GM18505 (cell line): ENCODE results near the gene EXOSC5.
A peak's percentile ranks its signal among the peaks of the same experiment; 100 is the strongest.
"Not testable (repeated sequence)": the region's sequence is repeated elsewhere in the genome, so short reads cannot be mapped to it uniquely, and the experiment has no call there.

Experiments used
- ATAC-seq: cut with Tn5 transposase; IDR thresholded peaks from one replicate; pipeline ENCODE4 v1.9.1; 2021; ENCODE audit not compliant: unreplicated experiment
- POLR2A ChIP-seq: IDR thresholded peaks from 4 replicates; pipeline ENCODE4 v1.6.1; 2011; ENCODE audit warnings: borderline replicate concordance; ENCODE audit not compliant: insufficient read depth, insufficient read length; ENCODE audit errors: extremely low read depth

The EXOSC5 gene

GRCh38 chr19:41377977-41378709 lies 19.0 kb downstream of the EXOSC5 start:
- TF ChIP-seq POLR2A: no peak
- peak; percentile 56 for ATAC-seq

- no peak for TF ChIP-seq POLR2A
- ATAC-seq: no peak
Observed at GRCh38 chr19:41376998-41377365, 20.2 kb downstream of the EXOSC5 start.

DNA sequence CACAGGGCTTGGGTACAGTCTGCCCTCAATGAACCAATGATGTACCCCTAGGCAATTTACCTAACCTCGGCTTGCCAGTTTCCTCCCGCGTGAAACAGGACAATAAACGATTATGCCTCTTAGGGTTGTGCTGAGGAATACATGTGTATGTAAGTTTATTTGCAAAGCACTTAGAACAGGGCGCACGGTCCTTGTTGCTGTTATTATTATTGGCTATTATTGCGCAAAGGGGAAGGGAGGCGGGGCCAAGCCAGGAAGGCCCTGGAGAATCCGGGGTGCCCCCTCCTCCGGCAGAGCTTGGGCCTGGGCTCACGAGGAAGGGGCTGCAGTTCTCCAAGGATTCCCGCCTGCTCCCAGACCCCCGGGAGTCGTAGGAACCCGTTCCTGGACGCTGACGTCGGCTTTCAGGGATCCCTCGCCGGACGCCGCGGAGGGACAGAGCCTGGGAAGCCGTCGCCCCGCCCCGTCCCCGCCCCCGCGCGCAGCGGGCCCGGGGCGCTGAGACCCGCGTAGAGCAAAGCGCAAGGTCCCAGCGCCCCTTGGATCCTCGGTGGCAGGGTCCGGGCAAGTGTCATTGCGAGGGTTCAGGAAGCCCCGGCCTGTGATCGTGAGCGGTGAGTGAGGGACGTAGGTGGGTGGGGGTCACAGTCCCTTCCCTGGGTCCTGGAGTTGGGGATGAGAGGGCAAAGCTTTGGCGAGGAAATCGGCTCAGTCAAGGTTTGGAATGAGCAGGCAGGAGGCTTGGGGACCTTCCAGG lies 20.7 kb downstream of the EXOSC5 start, which contains the start of gene TMEM91:
Gene TMEM91, plus strand, starts transcription at position 293 of the 757 bp plus-strand sequence. CDS start 1,777 bp downstream, outside the sequence.
- ATAC-seq: no peak
- no peak for TF ChIP-seq POLR2A

DNA sequence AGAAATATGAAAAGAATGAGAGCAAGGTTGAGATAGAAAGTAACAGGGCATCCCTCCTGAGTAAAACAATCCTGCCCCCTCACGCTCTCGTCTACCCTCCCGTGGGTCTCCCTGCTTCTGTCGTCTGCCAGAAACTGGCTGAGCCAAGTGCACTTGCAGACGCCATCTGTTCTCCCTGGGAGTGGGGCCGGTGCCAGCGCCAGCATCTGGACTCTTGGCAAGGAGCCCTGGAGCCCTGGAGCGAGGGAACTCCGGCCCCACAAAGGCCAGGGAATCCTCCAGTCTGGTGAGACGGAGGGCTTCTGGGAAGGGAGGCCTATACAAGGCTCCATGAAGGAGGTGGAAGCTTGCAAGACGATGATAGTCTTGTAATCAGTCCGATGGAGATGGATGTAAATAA lies 23.2 kb downstream of the EXOSC5 start:
- ATAC-seq: no peak
- no peak for TF ChIP-seq POLR2A

- no peak for ATAC-seq
- TF ChIP-seq POLR2A: no peak
Observed at GRCh38 chr19:41372501-41372900, 24.7 kb downstream of the EXOSC5 start.

DNA sequence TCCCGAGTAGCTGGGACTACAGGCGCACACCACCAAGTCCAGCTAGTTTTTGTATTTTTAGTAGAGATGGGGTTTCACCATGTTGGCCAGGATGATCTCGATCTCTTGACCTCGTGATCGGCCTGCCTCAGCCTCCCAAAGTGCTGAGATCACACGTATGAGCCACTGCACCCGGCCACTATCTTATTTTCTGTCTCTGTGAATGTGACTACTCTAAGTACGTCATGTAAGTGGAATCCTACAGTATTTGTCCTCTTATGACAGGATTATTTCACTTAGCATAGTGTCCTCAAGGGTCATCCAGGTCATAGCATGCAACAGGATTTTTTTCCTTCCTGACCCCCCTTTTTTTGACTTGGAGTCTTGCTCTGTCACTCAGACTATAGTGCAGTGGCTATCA lies 25.6 kb downstream of the EXOSC5 start:
- no peak for ATAC-seq
- TF ChIP-seq POLR2A: no peak

- ATAC-seq: not testable (repeated sequence)
Observed at GRCh38 chr19:41371119-41371518, 26.0 kb downstream of the EXOSC5 start.

DNA sequence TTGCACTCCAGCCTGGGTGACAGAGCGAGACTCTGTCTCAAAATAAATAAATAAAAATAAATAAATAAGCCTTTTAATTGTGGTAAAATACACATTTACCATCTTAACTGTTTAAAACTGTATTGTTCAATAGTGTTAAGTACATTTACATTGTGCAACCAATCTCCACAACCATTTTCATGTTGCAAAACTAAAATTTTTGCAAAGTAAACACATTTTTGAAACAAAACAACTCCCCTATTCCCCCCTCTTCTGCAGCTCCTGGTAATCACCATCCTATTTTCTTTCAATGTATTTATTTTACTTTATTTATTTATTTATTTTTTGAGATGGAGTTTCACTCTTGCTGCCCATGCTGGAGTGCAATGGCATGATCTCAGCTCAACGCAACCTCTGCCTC lies 27.4 kb downstream of the EXOSC5 start:
- ATAC-seq: no peak
- no peak for TF ChIP-seq POLR2A

DNA sequence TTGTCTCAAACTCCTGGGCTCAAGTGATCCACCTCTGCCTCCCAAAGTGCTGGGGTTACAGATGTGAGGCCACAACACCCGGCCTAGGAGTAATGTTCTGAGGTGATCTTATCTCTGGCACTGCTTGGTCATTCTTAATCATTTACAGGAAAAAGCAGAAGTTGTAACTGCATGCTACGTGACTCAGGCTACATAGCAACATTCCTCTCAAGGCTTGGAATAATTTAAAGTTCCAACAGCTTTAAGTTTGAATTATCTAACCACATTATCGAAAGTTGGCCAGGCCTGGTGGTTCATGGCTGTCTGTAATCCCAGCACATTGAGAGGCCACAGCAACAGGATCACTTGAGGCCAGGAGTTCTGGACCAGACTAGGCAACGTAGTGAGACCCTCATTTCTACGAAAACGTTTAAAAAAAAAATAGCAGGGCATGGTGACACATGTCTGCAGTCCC lies 29.3 kb downstream of the EXOSC5 start:
- TF ChIP-seq POLR2A: no peak
- ATAC-seq: no peak

DNA sequence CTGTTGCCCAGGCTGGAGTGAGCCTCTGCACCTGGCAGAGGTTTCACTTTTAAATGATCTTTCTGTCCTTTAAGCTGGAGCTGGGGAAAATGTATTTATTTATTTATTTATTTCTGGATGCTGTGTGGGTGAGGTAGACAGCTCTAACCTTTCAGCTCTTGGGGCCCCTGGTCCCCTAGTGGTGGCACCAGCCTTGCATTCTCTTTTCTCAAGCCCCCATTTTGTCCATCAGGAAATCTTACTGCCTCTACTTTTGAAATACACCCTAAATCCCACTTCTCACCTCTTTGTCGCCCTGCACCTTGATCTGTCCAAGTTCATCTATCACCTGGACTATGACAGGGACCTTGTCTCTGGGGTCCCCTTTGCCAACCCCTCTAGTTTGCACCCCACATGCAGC lies 31.1 kb downstream of the EXOSC5 start:
- ATAC-seq: no peak
- no peak for TF ChIP-seq POLR2A

- ATAC-seq: no peak
- TF ChIP-seq POLR2A: no peak
Observed at GRCh38 chr19:41364524-41365391, 32.4 kb downstream of the EXOSC5 start.

- TF ChIP-seq POLR2A: peak; percentile 87
- ATAC-seq: peak; percentile 75
Observed at GRCh38 chr19:41363753-41364523, 33.2 kb downstream of the EXOSC5 start, which contains the start of gene B9D2. Gene B9D2, minus strand, starts transcription at chr19:41364149. Its CDS starts 630 bp downstream, at chr19:41363519.
